ENCODE data around the gene SERPINA3. TPM values are rescaled to one million over a fixed set of nuclear protein-coding genes. Genes with fewer than 3 reads are reported as not detected.

Gene SERPINA3
- total and polyA plus RNA-seq, 11 donors, result 2.7 to 205 (median 23.6) TPM

- Histone ChIP-seq H3K36me3 (no peaks in the 10 kb centered on the region), H3K9me3 (no peaks in the 10 kb centered on the region), H3K4me3 (no peak overlapping the region), H3K4me1 (no peaks in the 10 kb centered on the region), H3K27me3 (no peaks in the 10 kb centered on the region), H3K27ac (no peak overlapping the region)
- ATAC-seq, result no peak
- TF ChIP-seq CTCF (IDR thresholded peaks at IDR 0.05) (no peak), POLR2A (IDR thresholded peaks at IDR 0.05) (no peak)
- DNase-seq, result no peak
- intact Hi-C loops (cut with DNase I), result no loop called here
- WGBS, 4 donors, result 78 to 87% (median 80%) methylated on average over 10 to 11 of the region's 11 CpGs
Observed at GRCh38 chr14:94638961-94639817, 27.0 kb downstream of the SERPINA3 start.

GRCh38 chr14:94640721-94641631, 28.8 kb downstream of the SERPINA3 start:
- Histone ChIP-seq H3K9me3 (no peaks in the 10 kb centered on the region), H3K36me3 (no peaks in the 10 kb centered on the region), H3K27me3 (no peaks in the 10 kb centered on the region), H3K4me1 (no peaks in the 10 kb centered on the region), H3K4me3 (no peak overlapping the region), H3K27ac (no peak overlapping the region)
- DNase-seq, result no peak
- intact Hi-C loops (cut with DNase I), result no loop called here
- no peak for ATAC-seq
- WGBS, 4 donors, result 73 to 89% (median 84%) methylated on average over 7 to 10 of the region's 10 CpGs
- no peak for TF ChIP-seq CTCF (IDR thresholded peaks at IDR 0.05)
- TF ChIP-seq POLR2A (IDR thresholded peaks at IDR 0.05), result no peak

GRCh38 chr14:94641632-94641955, 29.4 kb downstream of the SERPINA3 start:
- H3K27ac ChIP-seq, result no peak overlapping the region
- DNase-seq, result no peak
- H3K4me3 ChIP-seq, result no peak overlapping the region
- H3K27me3 ChIP-seq, result no peaks in the 10 kb centered on the region
- TF ChIP-seq POLR2A (IDR thresholded peaks at IDR 0.05) (no peak), CTCF (IDR thresholded peaks at IDR 0.05) (no peak)
- H3K36me3 ChIP-seq, result no peaks in the 10 kb centered on the region
- WGBS, 4 donors, result 91 to 96% (median 95%) methylated on average over 10 to 12 of the region's 12 CpGs
- no peak for ATAC-seq
- intact Hi-C loops (cut with DNase I), result no loop called here
- H3K9me3 ChIP-seq, result no peaks in the 10 kb centered on the region
- no peaks in the 10 kb centered on the region for H3K4me1 ChIP-seq
